ENCODE measurements around the gene SPTLC3. TPM values are rescaled to one million over a fixed set of nuclear protein-coding genes. Genes with fewer than 3 reads are reported as not detected.
A peak's percentile ranks its signal among the peaks of the same experiment; 100 is the strongest.

Gene SPTLC3
- total RNA-seq, 1 experiment from 2014 or later: 18.4 TPM

DNA sequence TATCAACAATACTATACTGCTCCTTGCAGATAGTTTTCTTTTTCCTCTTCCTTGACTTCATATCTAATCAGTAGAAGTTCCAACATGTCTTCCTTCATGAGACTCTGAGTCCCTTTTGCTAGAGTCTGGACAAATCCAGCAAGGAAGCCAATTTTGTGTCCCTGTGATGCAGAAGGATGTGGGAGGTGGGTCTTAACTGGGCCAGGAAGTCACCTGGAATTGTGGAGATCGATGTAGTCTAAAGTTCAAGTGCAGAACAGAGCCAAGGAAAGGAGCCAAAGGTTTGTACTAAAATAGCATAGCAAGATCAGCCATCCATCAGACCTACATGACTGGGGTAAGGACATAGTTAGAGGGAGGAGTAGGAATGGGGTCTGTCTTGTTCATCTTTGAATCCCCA lies 37.6 kb downstream of the SPTLC3 start:
- H3K36me3 ChIP-seq: no peaks in the 10 kb centered on the region
- H3K9me3 ChIP-seq: no peaks in the 10 kb centered on the region
- no peak for DNase-seq
- no peak overlapping the region for H3K4me3 ChIP-seq
- H3K27me3 ChIP-seq: no peaks in the 10 kb centered on the region

DNA sequence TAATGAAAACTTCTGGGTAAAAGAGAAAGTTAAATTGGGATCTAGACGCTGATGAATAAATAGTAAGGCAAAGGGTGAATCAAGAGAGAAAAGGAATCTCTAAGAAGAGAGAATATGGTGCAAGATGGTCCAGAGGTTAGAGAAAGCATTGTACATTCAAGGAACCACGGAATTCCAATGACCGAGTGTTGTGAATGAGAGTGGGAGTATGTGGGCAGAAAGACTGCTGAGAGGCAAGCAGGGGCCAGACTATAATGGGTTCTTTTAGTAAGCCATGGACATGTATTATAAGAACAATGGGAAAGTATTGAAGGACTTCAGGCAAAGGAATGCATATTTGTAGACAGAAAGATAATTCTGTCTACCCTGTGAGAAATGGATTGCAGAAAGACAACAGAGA lies 45.2 kb downstream of the SPTLC3 start:
- no peaks in the 10 kb centered on the region; the same call in 1 of the 2 replicates for H3K27me3 ChIP-seq
- no peak overlapping the region for H3K4me3 ChIP-seq
- no peaks in the 10 kb centered on the region for H3K36me3 ChIP-seq
- no peaks in the 10 kb centered on the region for H3K9me3 ChIP-seq
- DNase-seq: no peak

DNA sequence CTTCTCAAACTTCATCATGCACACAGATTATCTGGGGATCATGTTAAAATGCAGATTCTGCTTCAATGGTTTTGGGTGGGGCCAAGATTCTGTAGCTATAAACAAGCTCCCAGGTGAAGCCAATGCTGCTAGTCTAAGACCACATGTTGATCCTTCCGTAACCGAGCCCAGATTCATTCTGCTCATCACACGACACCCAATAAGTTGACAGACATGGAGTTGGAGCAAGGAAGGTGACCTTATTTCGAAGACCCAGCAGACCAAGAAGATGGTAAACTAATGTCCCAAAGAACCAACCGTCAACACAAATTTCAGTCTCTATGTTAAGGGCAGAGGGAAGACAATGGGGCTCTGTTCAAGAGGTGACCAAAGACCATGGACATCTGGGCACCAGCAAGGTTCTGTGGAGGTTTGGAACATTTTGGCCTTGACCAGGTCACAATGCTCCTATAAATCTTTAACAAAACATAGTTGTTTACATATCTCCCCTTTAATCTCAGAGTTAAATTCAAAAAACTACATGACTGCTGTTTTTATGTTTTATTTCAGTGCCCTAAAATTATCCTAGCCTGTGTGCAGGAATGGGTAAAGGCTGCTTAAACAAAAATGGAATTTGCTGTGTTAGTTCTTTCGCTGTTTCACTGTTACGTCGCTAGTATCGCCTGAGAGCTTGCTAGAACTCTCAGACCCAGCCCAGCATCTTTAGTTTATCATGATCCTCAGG lies 50.1 kb downstream of the SPTLC3 start:
- no peaks in the 10 kb centered on the region; the same call in 1 of the 2 replicates for H3K27me3 ChIP-seq
- no peak overlapping the region for H3K4me3 ChIP-seq
- no peaks in the 10 kb centered on the region for H3K36me3 ChIP-seq
- no peaks in the 10 kb centered on the region for H3K9me3 ChIP-seq
- no peak for DNase-seq

GRCh38 chr20:13059398-13060136 lies 50.8 kb downstream of the SPTLC3 start:
- Histone ChIP-seq H3K4me3 (no peak overlapping the region), H3K9me3 (no peaks in the 10 kb centered on the region), H3K36me3 (no peaks in the 10 kb centered on the region), H3K27me3 (no peaks in the 10 kb centered on the region)
- no peak for DNase-seq

DNA sequence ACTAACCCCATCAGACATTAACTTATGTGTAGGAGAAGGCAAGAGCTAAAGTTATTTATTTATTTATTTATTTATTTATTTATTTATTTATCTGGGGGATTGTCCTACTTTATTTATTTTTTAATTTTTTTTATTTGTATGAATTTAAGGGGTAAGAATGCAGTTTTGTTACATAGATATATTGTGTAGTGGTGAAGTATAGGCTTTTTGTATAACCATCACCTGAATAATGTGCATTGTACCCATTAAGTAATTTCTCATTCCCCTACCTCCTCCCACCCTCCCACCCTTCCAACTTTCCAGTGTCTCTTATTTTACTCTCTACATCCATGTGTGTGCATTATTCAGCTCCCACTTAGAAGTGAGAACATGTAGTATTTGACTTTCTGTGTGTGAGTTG lies 51.6 kb downstream of the SPTLC3 start:
- Histone ChIP-seq H3K9me3 (no peaks in the 10 kb centered on the region), H3K4me3 (no peak overlapping the region)
- DNase-seq: no peak

GRCh38 chr20:13061381-13061780 lies 52.6 kb downstream of the SPTLC3 start:
- H3K9me3 ChIP-seq: no peaks in the 10 kb centered on the region; the same call in 1 of the 2 replicates
- no peak overlapping the region for H3K4me3 ChIP-seq
- H3K27me3 ChIP-seq: no peaks in the 10 kb centered on the region
- no peak for DNase-seq
- H3K36me3 ChIP-seq: no peaks in the 10 kb centered on the region

More for the DNA sequence above, 51.6 kb downstream of the SPTLC3 start:
- Histone ChIP-seq H3K27me3 (no peaks in the 10 kb centered on the region), H3K36me3 (no peaks in the 10 kb centered on the region)

- H3K27me3 ChIP-seq: no peaks in the 10 kb centered on the region
- no peaks in the 10 kb centered on the region; the same call in 1 of the 2 replicates for H3K9me3 ChIP-seq
- no peak overlapping the region for H3K4me3 ChIP-seq
- DNase-seq: no peak
- H3K36me3 ChIP-seq: no peaks in the 10 kb centered on the region
Observed at GRCh38 chr20:13062789-13063188, 54.0 kb downstream of the SPTLC3 start.

DNA sequence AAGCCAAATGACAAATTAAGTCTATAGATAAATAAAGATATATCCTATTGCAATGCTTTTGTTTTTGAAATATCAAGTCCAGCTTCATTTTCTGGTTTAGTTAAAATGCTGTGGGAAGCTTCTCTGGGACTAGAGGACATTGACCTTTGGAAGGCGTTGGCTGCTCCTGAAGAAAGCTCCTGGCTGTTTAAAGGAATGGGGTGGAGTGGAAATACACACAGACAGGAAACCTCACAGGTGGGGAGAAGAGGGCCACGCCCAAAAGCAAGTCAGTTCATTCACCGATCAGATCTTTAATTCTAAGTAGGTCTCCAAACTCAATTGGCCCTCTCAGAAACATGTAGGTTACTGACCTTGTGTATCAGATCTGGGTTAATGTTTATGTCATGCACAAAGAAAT lies 59.6 kb downstream of the SPTLC3 start:
- Histone ChIP-seq H3K4me3 (no peak overlapping the region), H3K9me3 (no peaks in the 10 kb centered on the region; the same call in 1 of the 2 replicates), H3K36me3 (no peaks in the 10 kb centered on the region), H3K27me3 (no peaks in the 10 kb centered on the region)
- no peak for DNase-seq

GRCh38 chr20:13081877-13082276 lies 73.1 kb downstream of the SPTLC3 start:
- H3K9me3 ChIP-seq: no peaks in the 10 kb centered on the region
- H3K4me3 ChIP-seq: no peak overlapping the region
- DNase-seq: no peak
- no peaks in the 10 kb centered on the region for H3K36me3 ChIP-seq
- H3K27me3 ChIP-seq: no peaks in the 10 kb centered on the region

DNA sequence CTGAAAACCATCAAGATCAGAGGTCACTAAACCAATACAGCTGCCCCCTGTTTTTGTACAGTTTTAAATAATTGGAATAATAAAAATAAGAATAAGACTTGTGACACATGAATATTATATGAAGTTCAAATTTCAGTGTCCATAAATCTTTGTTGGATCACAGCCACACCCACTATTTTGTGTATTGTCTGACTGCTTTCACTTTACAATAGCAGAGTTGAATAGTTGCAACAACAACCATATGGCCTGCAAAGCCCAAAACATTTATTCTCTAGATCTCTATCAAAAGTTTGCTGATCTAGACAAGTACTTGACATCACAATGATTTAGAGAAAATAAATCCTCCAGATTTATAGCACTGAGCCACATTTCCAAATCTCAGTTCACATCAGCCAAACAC lies 73.6 kb downstream of the SPTLC3 start:
- Histone ChIP-seq H3K36me3 (no peaks in the 10 kb centered on the region), H3K9me3 (no peaks in the 10 kb centered on the region), H3K27me3 (no peaks in the 10 kb centered on the region), H3K4me3 (no peak overlapping the region)
- no peak for DNase-seq

- DNase-seq: peak; percentile 33
- Histone ChIP-seq H3K4me3 (no peak overlapping the region), H3K36me3 (no peaks in the 10 kb centered on the region), H3K27me3 (no peaks in the 10 kb centered on the region), H3K9me3 (no peaks in the 10 kb centered on the region)
Observed at GRCh38 chr20:13085275-13085674, 76.5 kb downstream of the SPTLC3 start.

- H3K36me3 ChIP-seq: no peaks in the 10 kb centered on the region
- no peak for DNase-seq
- no peaks in the 10 kb centered on the region for H3K27me3 ChIP-seq
- no peak overlapping the region for H3K4me3 ChIP-seq
- no peaks in the 10 kb centered on the region for H3K9me3 ChIP-seq
Observed at GRCh38 chr20:13089950-13090469, 81.2 kb downstream of the SPTLC3 start.

GRCh38 chr20:13092111-13092510 lies 83.3 kb downstream of the SPTLC3 start:
- no peak overlapping the region for H3K4me3 ChIP-seq
- no peaks in the 10 kb centered on the region for H3K27me3 ChIP-seq
- H3K36me3 ChIP-seq: no peaks in the 10 kb centered on the region
- DNase-seq: no peak
- no peaks in the 10 kb centered on the region for H3K9me3 ChIP-seq

DNA sequence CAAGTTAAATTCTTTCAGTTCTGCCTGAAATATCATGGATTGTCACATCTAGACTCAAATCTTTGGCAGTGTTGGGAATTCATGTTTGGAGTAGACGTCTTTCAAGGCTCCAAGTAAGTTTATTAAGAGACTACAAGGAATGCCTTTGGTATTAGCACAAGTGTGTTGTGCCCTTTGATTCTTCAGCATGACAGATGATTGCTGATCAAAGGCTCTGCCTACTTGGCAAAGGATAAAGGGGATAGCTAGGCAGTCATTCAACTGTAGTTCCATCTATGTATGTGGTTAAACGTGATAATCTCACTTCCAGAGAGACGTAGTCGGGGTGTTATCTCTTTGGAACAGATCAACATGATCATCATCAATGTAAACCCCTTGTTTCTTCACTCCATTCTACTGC lies 86.2 kb downstream of the SPTLC3 start:
- Histone ChIP-seq H3K9me3 (no peaks in the 10 kb centered on the region), H3K27me3 (no peaks in the 10 kb centered on the region), H3K36me3 (no peaks in the 10 kb centered on the region), H3K4me3 (no peak overlapping the region)
- DNase-seq: no peak

DNA sequence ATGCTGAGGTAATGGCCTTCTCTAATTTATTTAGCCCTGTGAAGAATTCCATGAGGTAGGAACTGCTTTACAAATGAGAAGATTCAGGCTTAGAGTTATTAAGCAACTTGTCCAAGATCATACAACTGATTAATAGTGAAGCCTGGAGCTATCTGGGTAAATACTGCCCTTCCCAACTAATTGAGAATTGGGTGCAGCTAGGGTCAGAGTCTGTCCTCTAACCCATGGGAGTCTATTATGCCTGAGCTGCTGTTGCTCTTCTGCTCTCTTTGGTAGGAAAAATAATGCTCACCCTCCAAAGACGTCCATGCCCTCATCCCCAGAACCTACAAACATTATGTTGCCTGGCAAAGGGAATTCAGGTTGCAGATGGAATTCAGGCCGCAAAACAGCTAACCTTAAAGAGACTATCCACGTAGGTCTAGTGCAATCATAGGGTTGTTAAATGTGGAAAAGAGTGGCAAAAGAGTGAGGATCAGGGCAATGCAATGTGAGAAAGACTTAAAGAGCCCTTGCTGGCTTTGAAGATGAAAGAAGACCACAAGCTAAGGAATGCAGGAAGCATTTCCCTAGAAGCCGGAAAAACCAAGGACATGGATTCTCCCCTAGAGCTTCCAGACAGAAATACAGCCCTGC lies 90.1 kb downstream of the SPTLC3 start:
- H3K27me3 ChIP-seq: no peaks in the 10 kb centered on the region
- H3K4me3 ChIP-seq: no peak overlapping the region
- H3K9me3 ChIP-seq: no peaks in the 10 kb centered on the region
- DNase-seq: no peak
- H3K36me3 ChIP-seq: no peaks in the 10 kb centered on the region

DNA sequence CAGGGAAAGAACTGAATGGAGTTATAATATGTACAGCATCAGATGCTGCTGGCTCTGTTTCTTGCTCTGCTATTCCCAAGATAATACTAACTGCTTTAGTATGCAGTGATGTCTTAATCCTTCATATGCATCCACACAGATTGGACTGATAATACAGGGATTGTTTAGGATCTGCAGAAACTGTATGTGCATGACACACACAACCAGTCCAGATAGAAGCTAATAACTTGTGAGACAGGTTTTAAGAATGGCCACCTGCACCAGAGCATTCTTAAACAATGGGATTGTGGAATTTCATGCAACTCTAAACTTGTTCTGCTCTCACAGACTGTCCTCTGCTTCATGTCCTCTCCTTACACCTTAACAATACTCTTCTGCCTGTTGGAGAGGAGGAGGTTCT lies 90.9 kb downstream of the SPTLC3 start:
- no peak for DNase-seq

GRCh38 chr20:13101276-13101675 lies 92.5 kb downstream of the SPTLC3 start:
- DNase-seq: no peak
- H3K27me3 ChIP-seq: no peaks in the 10 kb centered on the region
- H3K4me3 ChIP-seq: no peak overlapping the region
- H3K9me3 ChIP-seq: no peaks in the 10 kb centered on the region
- no peaks in the 10 kb centered on the region for H3K36me3 ChIP-seq

More for the DNA sequence above, 90.9 kb downstream of the SPTLC3 start:
- Histone ChIP-seq H3K9me3 (no peaks in the 10 kb centered on the region), H3K27me3 (no peaks in the 10 kb centered on the region), H3K36me3 (no peaks in the 10 kb centered on the region), H3K4me3 (no peak overlapping the region)
